Astrocyte (in vitro differentiated cells and primary cell): ENCODE results near the gene PPP1R12C.

ENCODE experiments used
- CTCF ChIP-seq: IDR thresholded peaks from 2 replicates; pipeline ENCODE4 v1.5.1; 2011; ENCODE audit warnings: low read depth, mild to moderate bottlenecking, inconsistent platforms, low read length, moderate library complexity; ENCODE audit not compliant: insufficient read depth
- EZH2 ChIP-seq: IDR thresholded peaks from 2 replicates; pipeline ENCODE4 v1.6.1; 2012; ENCODE audit warnings: mild to moderate bottlenecking, low read length, inconsistent platforms; ENCODE audit not compliant: insufficient read depth

GRCh38 chr19:55109527-55110291, 7.7 kb downstream of the PPP1R12C start:
- TF ChIP-seq CTCF (no peak), EZH2 (no peak)
